ENCODE measurements around the gene FEM1B. TPM values are rescaled to one million over a fixed set of nuclear protein-coding genes. Genes with fewer than 3 reads are reported as not detected.

The FEM1B gene
- total RNA-seq, 1 experiment from 2014 or later, result 70.2 TPM

GRCh38 chr15:68229386-68230156 is 48.0 kb upstream of the FEM1B start, which contains the start of gene CLN6:
CLN6 (minus strand) TSS chr15:68229728; CDS start chr15:68229584, 144 bp downstream.
- peak within 1 kb of the TSS; percentile 74 for H3K4me3 Mint-ChIP-seq (ENCODE audit: unreplicated experiment)
- ChIA-PET CTCF (interaction anchor here (0.8 to 1.5 kb wide), 3 partner anchors 19 to 79 kb away, joined by 3 to 4 read pairs (median 4); no protein-coding TSS in a partner anchor), POLR2A (interaction anchor here (0.5 to 3.6 kb wide), 23 partner anchors 9 to 687 kb away, joined by 3 to 49 read pairs (median 4); partner anchors contain the start of genes FEM1B and MAP2K5)
- TF ChIP-seq CTCF (IDR thresholded peaks at IDR 0.05; ENCODE audit: unreplicated experiment), result no peak
- H3K27ac Mint-ChIP-seq (ENCODE audit: low read depth, unreplicated experiment), result peak within 1 kb of the TSS; percentile 81
- peaks cover 28% of the 10 kb centered on the region for H3K4me1 Mint-ChIP-seq (ENCODE audit: insufficient read depth, unreplicated experiment)
- H3K9me3 Mint-ChIP-seq (ENCODE audit: unreplicated experiment), result no peaks in the 10 kb centered on the region
- peaks cover 5% of the 10 kb centered on the region for H3K36me3 Mint-ChIP-seq (ENCODE audit: insufficient read depth, unreplicated experiment)
- DNase-seq (ENCODE audit: unreplicated experiment), result peak; percentile 78
- BruUV-seq (replicated peaks), result no TSS peak
- intact Hi-C loops (cut with micrococcal nuclease), result no loop called here
- H3K27me3 Mint-ChIP-seq (ENCODE audit: insufficient read depth, unreplicated experiment), result no peaks in the 10 kb centered on the region

GRCh38 chr15:68230157-68231100 is 47.1 kb upstream of the FEM1B start:
- BruUV-seq (replicated peaks), result TSS peak; percentile 74
- Mint-ChIP-seq H3K36me3 (ENCODE audit: insufficient read depth, unreplicated experiment) (peaks cover 5% of the 10 kb centered on the region), H3K4me3 (ENCODE audit: unreplicated experiment) (peak overlapping the region; percentile 74), H3K27me3 (ENCODE audit: insufficient read depth, unreplicated experiment) (no peaks in the 10 kb centered on the region), H3K27ac (ENCODE audit: low read depth, unreplicated experiment) (peak overlapping the region; percentile 81), H3K4me1 (ENCODE audit: insufficient read depth, unreplicated experiment) (peaks cover 24% of the 10 kb centered on the region), H3K9me3 (ENCODE audit: unreplicated experiment) (no peaks in the 10 kb centered on the region)
- TF ChIP-seq CTCF (IDR thresholded peaks at IDR 0.05; ENCODE audit: unreplicated experiment), result no peak
- peak; percentile 17 for DNase-seq (ENCODE audit: unreplicated experiment)
- ChIA-PET POLR2A (interaction anchor here (0.6 to 3.6 kb wide), 14 partner anchors 9 to 363 kb away, joined by 3 to 49 read pairs (median 4); partner anchors contain the start of gene FEM1B), CTCF (interaction anchor here (0.6 to 1.5 kb wide), 2 partner anchors 27 to 34 kb away, joined by 4 to 6 read pairs; no protein-coding TSS in a partner anchor)
- intact Hi-C loops (cut with micrococcal nuclease), result no loop called here

- no peak for TF ChIP-seq CTCF (IDR thresholded peaks at IDR 0.05; ENCODE audit: unreplicated experiment)
- Mint-ChIP-seq H3K27me3 (ENCODE audit: insufficient read depth, unreplicated experiment) (no peaks in the 10 kb centered on the region), H3K36me3 (ENCODE audit: insufficient read depth, unreplicated experiment) (no peaks in the 10 kb centered on the region), H3K9me3 (ENCODE audit: unreplicated experiment) (no peaks in the 10 kb centered on the region), H3K27ac (ENCODE audit: low read depth, unreplicated experiment) (no peak overlapping the region), H3K4me1 (ENCODE audit: insufficient read depth, unreplicated experiment) (peaks cover 24% of the 10 kb centered on the region), H3K4me3 (ENCODE audit: unreplicated experiment) (peak overlapping the region; percentile 74)
- BruUV-seq (replicated peaks), result no TSS peak
- CTCF ChIA-PET, result interaction anchor here (0.6 to 0.8 kb wide), 2 partner anchors 22 to 1236 kb away, joined by 3 to 6 read pairs; no protein-coding TSS in a partner anchor
- POLR2A ChIA-PET, result interaction anchor here (0.6 to 2.2 kb wide), 4 partner anchors 33 to 103 kb away, joined by 3 to 8 read pairs (median 4); partner anchors contain the start of gene FEM1B
- intact Hi-C loops (cut with micrococcal nuclease), result no loop called here
- DNase-seq (ENCODE audit: unreplicated experiment), result no peak
These were observed 46.3 kb upstream of the FEM1B start for GRCh38 chr15:68231102-68231818.
